ENCODE results near the gene ALK.

ALK gene

GRCh38 chr2:29789911-29790485, 131.4 kb downstream of the ALK start:
- TF ChIP-seq FOXP2 (optimal IDR thresholded peaks at IDR 0.05; ENCODE audit: borderline replicate concordance, extremely low read depth, extremely low read length, insufficient read depth) (no peak), REST (IDR thresholded peaks at IDR 0.05; ENCODE audit: insufficient read depth in 1 of 2, low read depth in 2 of 2, low read length in 2 of 2) (no peak), POLR2AphosphoS5 (IDR thresholded peaks at IDR 0.05; ENCODE audit: low read depth, low read length) (no peak), SIN3A (IDR thresholded peaks at IDR 0.05; ENCODE audit: borderline replicate concordance, insufficient read depth, low read length) (no peak), TAF1 (IDR thresholded peaks at IDR 0.05; ENCODE audit: borderline replicate concordance, insufficient read depth, low read length) (no peak)

GRCh38 chr2:29787473-29788465, 133.6 kb downstream of the ALK start:
- TF ChIP-seq FOXP2 (optimal IDR thresholded peaks at IDR 0.05; ENCODE audit: borderline replicate concordance, extremely low read depth, extremely low read length, insufficient read depth) (no peak), SIN3A (IDR thresholded peaks at IDR 0.05; ENCODE audit: borderline replicate concordance, insufficient read depth, low read length) (no peak), POLR2AphosphoS5 (IDR thresholded peaks at IDR 0.05; ENCODE audit: low read depth, low read length) (no peak), REST (IDR thresholded peaks at IDR 0.05; ENCODE audit: insufficient read depth in 1 of 2, low read depth in 2 of 2, low read length in 2 of 2) (no peak), TAF1 (IDR thresholded peaks at IDR 0.05; ENCODE audit: borderline replicate concordance, insufficient read depth, low read length) (no peak)

- TF ChIP-seq TAF1 (IDR thresholded peaks at IDR 0.05; ENCODE audit: borderline replicate concordance, insufficient read depth, low read length) (no peak), POLR2AphosphoS5 (IDR thresholded peaks at IDR 0.05; ENCODE audit: low read depth, low read length) (no peak), FOXP2 (optimal IDR thresholded peaks at IDR 0.05; ENCODE audit: borderline replicate concordance, extremely low read depth, extremely low read length, insufficient read depth) (no peak), SIN3A (IDR thresholded peaks at IDR 0.05; ENCODE audit: borderline replicate concordance, insufficient read depth, low read length) (no peak), REST (IDR thresholded peaks at IDR 0.05; ENCODE audit: insufficient read depth in 1 of 2, low read depth in 2 of 2, low read length in 2 of 2) (no peak)
These were observed 135.0 kb downstream of the ALK start for GRCh38 chr2:29786361-29786760.

GRCh38 chr2:29783666-29784065, 137.7 kb downstream of the ALK start:
- TF ChIP-seq SIN3A (IDR thresholded peaks at IDR 0.05; ENCODE audit: borderline replicate concordance, insufficient read depth, low read length) (no peak), FOXP2 (optimal IDR thresholded peaks at IDR 0.05; ENCODE audit: borderline replicate concordance, extremely low read depth, extremely low read length, insufficient read depth) (no peak), TAF1 (IDR thresholded peaks at IDR 0.05; ENCODE audit: borderline replicate concordance, insufficient read depth, low read length) (no peak), REST (IDR thresholded peaks at IDR 0.05; ENCODE audit: insufficient read depth in 1 of 2, low read depth in 2 of 2, low read length in 2 of 2) (no peak), POLR2AphosphoS5 (IDR thresholded peaks at IDR 0.05; ENCODE audit: low read depth, low read length) (no peak)
